Caco-2 (cell line): Measurements from ENCODE around the gene EXOC3L2. TPM values are rescaled to one million over a fixed set of nuclear protein-coding genes. Genes with fewer than 3 reads are reported as not detected.

Experiments used
- BruUV-seq: library from RNA; stranded (reverse); fragments of 400-500 nt; replicated peaks from 2 replicates; lab custom pipeline; 2021; lab: Mats Ljungman, UMichigan
- CTCF ChIA-PET: fragments of 300-600 bp; sonication (Branson Sonifier 250); formaldehyde crosslinking; loops from one replicate; lab custom pipeline; 2022; ENCODE audit warnings: antibody characterized with exemption; lab: Charles Lee
- POLR2A ChIA-PET: fragments of 300-600 bp; sonication (Branson Sonifier 250); formaldehyde crosslinking; loops from one replicate; lab custom pipeline; 2022; ENCODE audit warnings: antibody characterized with exemption; lab: Charles Lee
- DNase-seq, 2 experiments: peaks; one replicate each; pipeline versions ENCODE4 v3.0.0 to v3.0.0-alpha.2; 2020 to 2022
- H3K27me3 ChIP-seq: replicated peaks from 2 replicates; pipeline ENCODE4 v1.6.0; 2011; ENCODE audit warnings: low read length; ENCODE audit not compliant: control insufficient read depth, insufficient read depth
- H3K36me3 ChIP-seq: 2 replicates; pipeline ENCODE4 v1.5.1; 2011; ENCODE audit warnings: low read length; ENCODE audit not compliant: control insufficient read depth, insufficient read depth
- H3K4me1 ChIP-seq: fragments of 250-450 bp; sonication (Bioruptor Pico); 2 replicates; pipeline ENCODE4 v1.5.1; 2020; ENCODE audit warnings: mild to moderate bottlenecking
- H3K4me3 ChIP-seq: 2 replicates; pipeline ENCODE4 v1.5.1; 2011; ENCODE audit warnings: low read depth, mild to moderate bottlenecking, control low read depth, low read length
- H3K9me3 ChIP-seq: fragments of 250-450 bp; sonication (Bioruptor Pico); 2 replicates; pipeline ENCODE4 v1.5.1; 2020; ENCODE audit warnings: mild to moderate bottlenecking, moderate library complexity
- H3K27ac Mint-ChIP-seq: one replicate; pipeline ENCODE4 v1.8.0; 2022; ENCODE audit warnings: mixed read lengths; ENCODE audit not compliant: unreplicated experiment
- H3K27me3 Mint-ChIP-seq: one replicate; pipeline ENCODE4 v1.8.0; 2022; ENCODE audit warnings: mixed read lengths; ENCODE audit not compliant: insufficient read depth, unreplicated experiment
- H3K36me3 Mint-ChIP-seq: one replicate; pipeline ENCODE4 v1.8.0; 2022; ENCODE audit warnings: mild to moderate bottlenecking, mixed read lengths; ENCODE audit not compliant: insufficient read depth, unreplicated experiment
- H3K4me1 Mint-ChIP-seq: one replicate; pipeline ENCODE4 v1.8.0; 2022; ENCODE audit warnings: low read depth, mixed read lengths; ENCODE audit not compliant: unreplicated experiment
- H3K4me3 Mint-ChIP-seq: one replicate; pipeline ENCODE4 v1.8.0; 2022; ENCODE audit warnings: mild to moderate bottlenecking, moderate library complexity, mixed read lengths; ENCODE audit not compliant: unreplicated experiment
- H3K9me3 Mint-ChIP-seq: one replicate; pipeline ENCODE4 v1.8.0; 2022; ENCODE audit warnings: mixed read lengths; ENCODE audit not compliant: unreplicated experiment
- CTCF ChIP-seq, 2 experiments: fragments of 200-600 bp in 1 of 2; IDR thresholded peaks; 1 replicate in 1 of 2; 2 replicates in 1 of 2; pipeline versions ENCODE4 v1.5.1 to v1.8.0; 2011 to 2022; ENCODE audit warnings: antibody characterized with exemption in 1 of 2, control low read depth in 1 of 2, inconsistent platforms in 1 of 2, low read depth in 1 of 2, low read length in 1 of 2, mild to moderate bottlenecking in 1 of 2, moderate library complexity in 1 of 2; ENCODE audit not compliant: insufficient read depth in 1 of 2, severe bottlenecking in 1 of 2, unreplicated experiment in 1 of 2
- intact Hi-C: fragments of 100-400 bp; cut with micrococcal nuclease; formaldehyde crosslinking; loops from one replicate; pipeline ENCODE4 v1.10.0; 2022; ENCODE audit not compliant: unreplicated experiment
- total RNA-seq: library from RNA; stranded (reverse); gene quantifications from 2 replicates; pipeline ENCODE4 v1.2.3, GENCODE V29; 2022

The EXOC3L2 gene
- total RNA-seq, 1 experiment from 2014 or later = not detected

DNA sequence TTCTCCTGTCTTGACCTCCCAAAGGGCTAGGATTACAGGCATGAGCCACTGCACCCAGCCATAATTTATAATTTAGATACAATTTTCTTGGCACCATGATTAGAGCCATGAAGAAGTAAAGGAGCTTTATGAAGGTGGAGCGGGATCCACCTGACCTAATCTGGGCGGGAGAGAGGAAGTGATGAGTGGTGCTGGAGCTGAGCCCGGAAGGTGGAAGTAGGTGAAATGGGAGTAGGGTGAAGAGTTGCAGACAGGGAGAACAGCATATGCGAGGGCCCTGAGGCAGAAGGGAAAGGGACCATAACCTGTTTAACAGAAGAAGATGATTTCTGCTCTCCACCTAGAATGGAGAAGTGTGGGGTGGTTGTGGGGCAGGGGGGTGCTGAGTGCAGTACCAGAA lies 62.4 kb downstream of the EXOC3L2 start:
- H3K36me3 ChIP-seq = no peaks in the 10 kb centered on the region
- H3K36me3 Mint-ChIP-seq = peaks cover 25% of the 10 kb centered on the region
- H3K4me3 ChIP-seq = no peak overlapping the region
- H3K4me1 ChIP-seq = no peaks in the 10 kb centered on the region
- peaks cover 22% of the 10 kb centered on the region for H3K4me1 Mint-ChIP-seq
- TF ChIP-seq CTCF (IDR thresholded peaks at IDR 0.05; ENCODE audit: insufficient read depth in 1 of 2, low read depth in 1 of 2, low read length in 1 of 2, severe bottlenecking in 1 of 2, unreplicated experiment in 1 of 2) = no peak
- H3K9me3 Mint-ChIP-seq = no peaks in the 10 kb centered on the region
- ChIA-PET POLR2A (interaction anchor here (0.6 kb wide), 1 partner anchor 17 kb away, joined by 4 read pairs; no protein-coding TSS in a partner anchor), CTCF (no interaction called here)
- intact Hi-C loops = no loop called here
- no TSS peak for BruUV-seq
- no peak for DNase-seq
- H3K27ac Mint-ChIP-seq = no peak overlapping the region
- H3K9me3 ChIP-seq = no peaks in the 10 kb centered on the region
- H3K27me3 ChIP-seq = no peaks in the 10 kb centered on the region
- H3K27me3 Mint-ChIP-seq = no peaks in the 10 kb centered on the region
- H3K4me3 Mint-ChIP-seq = no peak overlapping the region

DNA sequence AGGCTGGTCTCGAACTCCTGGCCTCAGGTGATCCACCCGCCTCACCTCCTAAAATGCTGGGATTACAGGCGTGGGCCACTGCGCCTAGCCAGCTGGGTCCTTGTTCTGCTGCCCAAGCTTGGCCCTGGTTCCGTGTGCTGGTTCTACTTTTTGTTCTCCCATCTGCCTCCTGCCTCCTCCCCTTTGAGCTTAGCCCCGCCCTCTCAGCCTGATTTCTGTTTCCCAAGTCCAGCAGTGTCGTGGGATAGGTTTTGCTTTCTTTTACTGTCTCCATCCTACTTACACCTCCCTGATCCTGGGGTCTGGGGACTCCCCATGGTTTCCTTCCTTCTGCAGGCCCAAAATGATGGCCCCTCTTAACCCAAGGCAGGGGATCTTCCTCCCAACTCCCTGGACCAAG lies 64.3 kb downstream of the EXOC3L2 start:
- Mint-ChIP-seq H3K4me1 (peaks cover 22% of the 10 kb centered on the region), H3K27ac (no peak overlapping the region), H3K27me3 (no peaks in the 10 kb centered on the region), H3K4me3 (peak overlapping the region; percentile 85), H3K36me3 (peaks cover 28% of the 10 kb centered on the region), H3K9me3 (no peaks in the 10 kb centered on the region)
- H3K36me3 ChIP-seq = no peaks in the 10 kb centered on the region
- no peak for TF ChIP-seq CTCF (IDR thresholded peaks at IDR 0.05; ENCODE audit: insufficient read depth in 1 of 2, low read depth in 1 of 2, low read length in 1 of 2, severe bottlenecking in 1 of 2, unreplicated experiment in 1 of 2)
- H3K4me1 ChIP-seq = no peaks in the 10 kb centered on the region
- no peaks in the 10 kb centered on the region for H3K27me3 ChIP-seq
- ChIA-PET CTCF (interaction anchor here (1.0 kb wide), 1 partner anchor 34 kb away, joined by 9 read pairs; no protein-coding TSS in a partner anchor), POLR2A (no interaction called here)
- intact Hi-C loops = no loop called here
- DNase-seq = no peak
- H3K9me3 ChIP-seq = no peaks in the 10 kb centered on the region
- BruUV-seq = no TSS peak
- no peak overlapping the region for H3K4me3 ChIP-seq

GRCh38 chr19:45179892-45180370 lies 65.3 kb downstream of the EXOC3L2 start:
- Histone ChIP-seq H3K27me3 (no peaks in the 10 kb centered on the region), H3K36me3 (no peaks in the 10 kb centered on the region), H3K4me3 (peak overlapping the region; percentile 77), H3K4me1 (no peaks in the 10 kb centered on the region), H3K9me3 (no peaks in the 10 kb centered on the region)
- POLR2A ChIA-PET = interaction anchor here (0.7 to 2.1 kb wide), 3 partner anchors 88 to 225 kb away, joined by 3 to 19 read pairs (median 3); partner anchors contain the start of gene PPP1R37
- TF ChIP-seq CTCF (IDR thresholded peaks at IDR 0.05; ENCODE audit: insufficient read depth in 1 of 2, low read depth in 1 of 2, low read length in 1 of 2, severe bottlenecking in 1 of 2, unreplicated experiment in 1 of 2) = no peak
- CTCF ChIA-PET = interaction anchor here (0.7 to 2.2 kb wide), 4 partner anchors 13 to 33 kb away, joined by 4 to 12 read pairs (median 7); no protein-coding TSS in a partner anchor
- H3K4me1 Mint-ChIP-seq = peaks cover 15% of the 10 kb centered on the region
- no peaks in the 10 kb centered on the region for H3K9me3 Mint-ChIP-seq
- peak overlapping the region; percentile 81 for H3K27ac Mint-ChIP-seq
- DNase-seq = no peak
- no TSS peak for BruUV-seq
- peaks cover 28% of the 10 kb centered on the region for H3K36me3 Mint-ChIP-seq
- intact Hi-C loops = loop anchor here (2.0 to 5.0 kb wide), 3 partner anchors 19 to 227 kb away; partner anchors contain the start of genes NKPD1, POLR1G and PPP1R13L
- H3K27me3 Mint-ChIP-seq = no peaks in the 10 kb centered on the region
- peak overlapping the region; percentile 85 for H3K4me3 Mint-ChIP-seq
